ENCODE results near the gene DAP. TPM values are rescaled to one million over a fixed set of nuclear protein-coding genes. Genes with fewer than 3 reads are reported as not detected.

DAP gene
- total RNA-seq, 1 donor from 2014 or later, result 11.8 TPM

- TF ChIP-seq CTCF (IDR thresholded peaks at IDR 0.05; ENCODE audit: insufficient read depth, low read length, severe bottlenecking), result no peak
- H3K36me3 ChIP-seq (ENCODE audit: control insufficient read depth, insufficient read depth, low read length), result peaks cover 2% of the 10 kb centered on the region
- H3K4me3 ChIP-seq (ENCODE audit: low read depth, low read length), result no peak overlapping the region
- FAIRE-seq, result no peak
- no peak for DNase-seq (ENCODE audit: low read depth)
- no peaks in the 10 kb centered on the region for H3K27me3 ChIP-seq (ENCODE audit: control insufficient read depth, insufficient read depth, low read length)
Observed at GRCh38 chr5:10674582-10674981, 86.5 kb downstream of the DAP start.

GRCh38 chr5:10674096-10674495, 86.9 kb downstream of the DAP start:
- no peak overlapping the region for H3K4me3 ChIP-seq (ENCODE audit: low read depth, low read length)
- H3K27me3 ChIP-seq (ENCODE audit: control insufficient read depth, insufficient read depth, low read length), result no peaks in the 10 kb centered on the region
- no peak for TF ChIP-seq CTCF (IDR thresholded peaks at IDR 0.05; ENCODE audit: insufficient read depth, low read length, severe bottlenecking)
- no peaks in the 10 kb centered on the region for H3K36me3 ChIP-seq (ENCODE audit: control insufficient read depth, insufficient read depth, low read length)
- FAIRE-seq, result no peak
- DNase-seq (ENCODE audit: low read depth), result no peak

- no peak overlapping the region for H3K4me3 ChIP-seq (ENCODE audit: low read depth, low read length)
- no peaks in the 10 kb centered on the region for H3K36me3 ChIP-seq (ENCODE audit: control insufficient read depth, insufficient read depth, low read length)
- FAIRE-seq (no peak), DNase-seq (ENCODE audit: low read depth) (no peak)
- no peaks in the 10 kb centered on the region for H3K27me3 ChIP-seq (ENCODE audit: control insufficient read depth, insufficient read depth, low read length)
- TF ChIP-seq CTCF (IDR thresholded peaks at IDR 0.05; ENCODE audit: insufficient read depth, low read length, severe bottlenecking), result no peak
Observed at GRCh38 chr5:10673407-10673806, 87.6 kb downstream of the DAP start.

- no peak for TF ChIP-seq CTCF (IDR thresholded peaks at IDR 0.05; ENCODE audit: insufficient read depth, low read length, severe bottlenecking)
- Histone ChIP-seq H3K4me3 (ENCODE audit: low read depth, low read length) (no peak overlapping the region), H3K27me3 (ENCODE audit: control insufficient read depth, insufficient read depth, low read length) (no peaks in the 10 kb centered on the region), H3K36me3 (ENCODE audit: control insufficient read depth, insufficient read depth, low read length) (no peaks in the 10 kb centered on the region)
- DNase-seq (ENCODE audit: low read depth), result no peak
- FAIRE-seq, result no peak
Observed at GRCh38 chr5:10673017-10673389, 88.0 kb downstream of the DAP start.

- Histone ChIP-seq H3K27me3 (ENCODE audit: control insufficient read depth, insufficient read depth, low read length) (no peaks in the 10 kb centered on the region), H3K36me3 (ENCODE audit: control insufficient read depth, insufficient read depth, low read length) (no peaks in the 10 kb centered on the region), H3K4me3 (ENCODE audit: low read depth, low read length) (no peak overlapping the region)
- no peak for DNase-seq (ENCODE audit: low read depth)
- TF ChIP-seq CTCF (IDR thresholded peaks at IDR 0.05; ENCODE audit: insufficient read depth, low read length, severe bottlenecking), result no peak
- no peak for FAIRE-seq
Observed at GRCh38 chr5:10672146-10673016, 88.7 kb downstream of the DAP start.

Data from bronchial epithelial cell (primary cell).